HG03575 (cell line): ENCODE measurements around the gene PVRIG.
"Not testable (repeated sequence)": the region's sequence is repeated elsewhere in the genome, so short reads cannot be mapped to it uniquely, and the experiment has no call there.

Source experiments
- ATAC-seq: cut with Tn5 transposase; IDR thresholded peaks from one replicate; pipeline ENCODE4 v1.9.1; 2021; ENCODE audit not compliant: unreplicated experiment, insufficient number of reproducible peaks, low FRiP score; ENCODE audit errors: extremely low read depth

PVRIG gene

GRCh38 chr7:100192281-100192862, 27.4 kb upstream of the PVRIG start:
- ATAC-seq, result not testable (repeated sequence)

GRCh38 chr7:100192969-100193368, 26.8 kb upstream of the PVRIG start:
- ATAC-seq, result no peak

GRCh38 chr7:100195222-100195621, 24.5 kb upstream of the PVRIG start:
- no peak for ATAC-seq

GRCh38 chr7:100195901-100196322, 23.8 kb upstream of the PVRIG start:
- ATAC-seq, result not testable (repeated sequence)

- ATAC-seq, result no peak
These were observed 21.5 kb upstream of the PVRIG start for GRCh38 chr7:100198266-100198665.

GRCh38 chr7:100200693-100201092, 19.1 kb upstream of the PVRIG start:
- no peak for ATAC-seq

GRCh38 chr7:100204454-100204853, 15.3 kb upstream of the PVRIG start:
- no peak for ATAC-seq

- ATAC-seq, result no peak
These were observed 10.8 kb upstream of the PVRIG start for GRCh38 chr7:100208911-100209408.

GRCh38 chr7:100209493-100209892, 10.3 kb upstream of the PVRIG start:
- ATAC-seq, result no peak

- no peak for ATAC-seq
These were observed 8.9 kb upstream of the PVRIG start for GRCh38 chr7:100210805-100211204.

- no peak for ATAC-seq
These were observed 8.4 kb upstream of the PVRIG start for GRCh38 chr7:100211342-100211780.

- no peak for ATAC-seq
These were observed 7.0 kb upstream of the PVRIG start for GRCh38 chr7:100212631-100213286.

- no peak for ATAC-seq
These were observed 6.1 kb upstream of the PVRIG start for GRCh38 chr7:100213672-100214071.

GRCh38 chr7:100214356-100214755, 5.4 kb upstream of the PVRIG start:
- not testable (repeated sequence) for ATAC-seq

- no peak for ATAC-seq
These were observed 3.9 kb upstream of the PVRIG start for GRCh38 chr7:100215895-100216294.

- ATAC-seq, result not testable (repeated sequence)
These were observed 1.8 kb upstream of the PVRIG start for GRCh38 chr7:100217934-100218333.

- no peak for ATAC-seq
These were observed 445 bp upstream of the PVRIG start for GRCh38 chr7:100219271-100219737.

- no peak for ATAC-seq
These were observed 959 bp downstream of the PVRIG start for GRCh38 chr7:100220586-100221230.

- no peak for ATAC-seq
These were observed 1.5 kb downstream of the PVRIG start for GRCh38 chr7:100221231-100221718.
